ENCODE results near the gene SPAG17. TPM values are rescaled to one million over a fixed set of nuclear protein-coding genes. Genes with fewer than 3 reads are reported as not detected.

SPAG17 gene
- total RNA-seq, 1 experiment from 2014 or later: not detected

- Histone ChIP-seq H3K9me2 (ENCODE audit: insufficient read depth) (no peaks in the 10 kb centered on the region), H3K27ac (ENCODE audit: low read depth, low read length) (peak overlapping the region; percentile 57), H3K9me3 (ENCODE audit: control insufficient read depth in 1 of 2, insufficient read depth in 1 of 2, low read depth in 1 of 2, low read length in 2 of 2) (no peaks in the 10 kb centered on the region), H4K20me1 (ENCODE audit: insufficient read depth) (peaks cover 12% of the 10 kb centered on the region; the same call in 1 of the 2 replicates), H3K79me2 (ENCODE audit: insufficient read depth, low read length) (peaks cover 89% of the 10 kb centered on the region), H3K9ac (ENCODE audit: low read length) (peak overlapping the region; percentile 93), H3K27me3 (ENCODE audit: insufficient read depth, low read length) (no peaks in the 10 kb centered on the region), H3K36me3 (ENCODE audit: control insufficient read depth in 1 of 2, insufficient read depth in 2 of 2, low read length in 2 of 2) (peaks cover 6 to 14% of the 10 kb centered on the region in 2 experiments; a peak in 2 of 4 replicates), H3K4me1 (ENCODE audit: control insufficient read depth in 1 of 2, insufficient read depth in 2 of 2, low read length in 2 of 2) (peaks cover 8 to 17% of the 10 kb centered on the region in 2 experiments; a peak in 3 of 4 replicates), H2AFZ (ENCODE audit: low read depth, low read length, poor library complexity, severe bottlenecking) (no peak overlapping the region), H3K4me2 (ENCODE audit: low read length) (peak overlapping the region; percentile 78), H3K4me3 (replicated peaks in 1 of 2; ENCODE audit: low read depth in 1 of 2, low read length in 2 of 2) (peak overlapping the region; percentile 93 to 99)
- ChIA-PET RAD21 (ENCODE audit: low non-redundant PET in 1 of 2, low total read pairs in 2 of 2, uncharacterized antibody in 2 of 2, unreplicated experiment in 2 of 2) (no interaction called here), POLR2A (interaction anchor here (0.9 to 1.1 kb wide), 2 partner anchors 14 to 868 kb away, joined by 4 read pairs; partner anchors contain the start of gene TTF2), CTCF (interaction anchor here (1.2 to 1.4 kb wide), 2 partner anchors 14 to 33 kb away, joined by 4 read pairs; no protein-coding TSS in a partner anchor)
- intact Hi-C loops (cut with micrococcal nuclease): no loop called here
- TF ChIP-seq CTCF (IDR thresholded peaks at IDR 0.05 in 2 of 3, conservative IDR thresholded peaks at IDR 0.05 in 1 of 3; ENCODE audit: borderline replicate concordance in 1 of 3, insufficient read depth in 1 of 3, low read depth in 2 of 3, low read length in 2 of 3) (peak in 1 of 3 experiments; percentile 5; a peak in 1 of 6 replicates), RAD21 (IDR thresholded peaks at IDR 0.05; ENCODE audit: low read depth) (0 out of 2 replicates have a peak, but pooled peaks have one; percentile 10), ZFX (IDR thresholded peaks at IDR 0.05) (no peak), SIN3A (IDR thresholded peaks at IDR 0.05; ENCODE audit: low read depth) (0 out of 2 replicates have a peak, but pooled peaks have one; percentile 21)
- peak; percentile 80 for ATAC-seq
- DNase-seq (ENCODE audit: low read depth, low spot score): peak; percentile 39
- BruUV-seq (replicated peaks): no TSS peak
Observed at GRCh38 chr1:117928881-117929342, 256.1 kb downstream of the SPAG17 start.

DNA sequence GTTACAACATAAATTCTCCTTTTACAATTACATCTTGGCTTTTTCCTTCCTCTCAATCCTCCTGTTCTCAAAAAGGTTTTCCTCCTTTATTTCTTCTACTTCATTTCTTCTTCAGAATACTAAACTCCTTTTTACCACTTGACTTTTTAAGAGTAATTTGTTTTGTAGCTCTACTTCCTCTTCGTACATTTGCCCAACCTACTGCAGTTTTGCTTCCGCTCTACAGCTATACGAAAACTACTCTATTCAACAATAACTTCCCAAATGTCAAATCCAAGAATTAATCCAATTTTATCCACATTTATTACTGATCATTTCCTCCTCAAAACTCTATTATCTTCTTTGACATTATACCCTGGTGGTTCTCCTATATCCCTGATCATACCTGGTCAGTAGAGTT lies 259.0 kb downstream of the SPAG17 start:
- H3K9me2 ChIP-seq (ENCODE audit: insufficient read depth): no peaks in the 10 kb centered on the region
- H3K4me1 ChIP-seq (ENCODE audit: control insufficient read depth in 1 of 2, insufficient read depth in 2 of 2, low read length in 2 of 2): peaks cover 5 to 12% of the 10 kb centered on the region in 2 experiments; a peak in 3 of 4 replicates
- CTCF ChIA-PET: no interaction called here
- DNase-seq (ENCODE audit: low read depth, low spot score) (no peak), ATAC-seq (no peak)
- no peak overlapping the region for H3K27ac ChIP-seq (ENCODE audit: low read depth, low read length)
- H3K4me3 ChIP-seq (replicated peaks in 1 of 2; ENCODE audit: low read depth in 1 of 2, low read length in 2 of 2): no peak overlapping the region
- no peak for TF ChIP-seq SRF (IDR thresholded peaks at IDR 0.05; ENCODE audit: low read depth)
- TF ChIP-seq ELF1 (IDR thresholded peaks at IDR 0.05; ENCODE audit: borderline replicate concordance, low read depth): no peak
- TF ChIP-seq CBX3 (IDR thresholded peaks at IDR 0.05; ENCODE audit: low read depth): no peak
- no peak for TF ChIP-seq EGR1 (IDR thresholded peaks at IDR 0.05; ENCODE audit: low read depth)
- no peak for TF ChIP-seq POLR2A (IDR thresholded peaks at IDR 0.05; ENCODE audit: borderline replicate concordance, extremely low read depth, insufficient read depth, insufficient read length)
- no peak for TF ChIP-seq ZNF274 (IDR thresholded peaks at IDR 0.05; ENCODE audit: low read depth, low read length)
- TF ChIP-seq EZH2 (IDR thresholded peaks at IDR 0.05): no peak
- no peak for TF ChIP-seq EZH2phosphoT487 (IDR thresholded peaks at IDR 0.05; ENCODE audit: borderline replicate concordance)
- TF ChIP-seq TCF7L2 (IDR thresholded peaks at IDR 0.05; ENCODE audit: borderline replicate concordance, extremely low read depth, insufficient read depth, insufficient read length): no peak
- no peak for TF ChIP-seq SIN3A (IDR thresholded peaks at IDR 0.05; ENCODE audit: low read depth)
- TF ChIP-seq YY1 (IDR thresholded peaks at IDR 0.05; ENCODE audit: extremely low read depth, insufficient replicate concordance, low read depth, low read length): no peak
- no peak for TF ChIP-seq JUND (IDR thresholded peaks at IDR 0.05)
- TF ChIP-seq SP1 (IDR thresholded peaks at IDR 0.05; ENCODE audit: low read depth): no peak
- no peak for TF ChIP-seq POLR2AphosphoS5 (IDR thresholded peaks at IDR 0.05; ENCODE audit: low read depth, low read length)
- no peaks in the 10 kb centered on the region for H3K9me3 ChIP-seq (ENCODE audit: control insufficient read depth in 1 of 2, insufficient read depth in 1 of 2, low read depth in 1 of 2, low read length in 2 of 2)
- peaks cover 4% of the 10 kb centered on the region; the same call in 1 of the 2 replicates for H4K20me1 ChIP-seq (ENCODE audit: insufficient read depth)
- H3K9ac ChIP-seq (ENCODE audit: low read length): no peak overlapping the region
- H3K79me2 ChIP-seq (ENCODE audit: insufficient read depth, low read length): peaks cover 60% of the 10 kb centered on the region
- RAD21 ChIA-PET (ENCODE audit: low non-redundant PET in 1 of 2, low total read pairs in 2 of 2, uncharacterized antibody in 2 of 2, unreplicated experiment in 2 of 2): no interaction called here
- H3K4me2 ChIP-seq (ENCODE audit: low read length): no peak overlapping the region
- no peaks in the 10 kb centered on the region for H3K36me3 ChIP-seq (ENCODE audit: control insufficient read depth in 1 of 2, insufficient read depth in 2 of 2, low read length in 2 of 2)
- no TSS peak for BruUV-seq (replicated peaks)
- POLR2A ChIA-PET: no interaction called here
- H3K27me3 ChIP-seq (ENCODE audit: insufficient read depth, low read length): no peaks in the 10 kb centered on the region
- intact Hi-C loops (cut with micrococcal nuclease): no loop called here
- no peak overlapping the region for H2AFZ ChIP-seq (ENCODE audit: low read depth, low read length, poor library complexity, severe bottlenecking)

Data from HCT116 (cell line).